ENCODE results near the gene PDE7B.

PDE7B gene

DNA sequence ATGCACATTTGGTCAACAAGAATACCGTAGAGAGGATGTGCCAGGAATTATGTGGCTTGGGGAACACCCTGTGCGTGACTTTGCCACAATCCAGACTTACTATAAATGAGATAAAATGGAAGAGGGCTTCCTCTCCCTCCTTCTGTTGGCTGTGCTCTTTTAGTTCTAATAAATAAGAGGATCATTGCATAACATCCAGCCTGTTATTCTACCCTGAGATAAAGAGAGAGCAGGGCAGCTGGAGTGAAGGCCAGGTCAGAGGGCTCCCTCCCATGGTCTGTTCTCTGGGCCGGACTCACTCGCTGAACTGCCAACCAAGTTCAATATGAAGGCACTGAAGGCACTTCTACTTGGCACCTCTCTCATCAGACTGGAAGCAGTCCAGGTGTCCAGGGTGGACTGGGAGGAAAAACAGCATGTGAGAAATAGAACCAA, 306.9 kb downstream of the PDE7B start:
- TF ChIP-seq, protein P1, sequence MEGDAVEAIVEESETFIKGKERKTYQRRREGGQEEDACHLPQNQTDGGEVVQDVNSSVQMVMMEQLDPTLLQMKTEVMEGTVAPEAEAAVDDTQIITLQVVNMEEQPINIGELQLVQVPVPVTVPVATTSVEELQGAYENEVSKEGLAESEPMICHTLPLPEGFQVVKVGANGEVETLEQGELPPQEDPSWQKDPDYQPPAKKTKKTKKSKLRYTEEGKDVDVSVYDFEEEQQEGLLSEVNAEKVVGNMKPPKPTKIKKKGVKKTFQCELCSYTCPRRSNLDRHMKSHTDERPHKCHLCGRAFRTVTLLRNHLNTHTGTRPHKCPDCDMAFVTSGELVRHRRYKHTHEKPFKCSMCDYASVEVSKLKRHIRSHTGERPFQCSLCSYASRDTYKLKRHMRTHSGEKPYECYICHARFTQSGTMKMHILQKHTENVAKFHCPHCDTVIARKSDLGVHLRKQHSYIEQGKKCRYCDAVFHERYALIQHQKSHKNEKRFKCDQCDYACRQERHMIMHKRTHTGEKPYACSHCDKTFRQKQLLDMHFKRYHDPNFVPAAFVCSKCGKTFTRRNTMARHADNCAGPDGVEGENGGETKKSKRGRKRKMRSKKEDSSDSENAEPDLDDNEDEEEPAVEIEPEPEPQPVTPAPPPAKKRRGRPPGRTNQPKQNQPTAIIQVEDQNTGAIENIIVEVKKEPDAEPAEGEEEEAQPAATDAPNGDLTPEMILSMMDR (IDR thresholded peaks at IDR 0.05; ENCODE audit: borderline replicate concordance, control extremely low read depth, extremely low read depth, insufficient read depth, missing control alignments): no peak
- in situ Hi-C loops (cut with MboI; ENCODE audit: low sequenced_read_pairs, unreplicated experiment): no loop called here

DNA sequence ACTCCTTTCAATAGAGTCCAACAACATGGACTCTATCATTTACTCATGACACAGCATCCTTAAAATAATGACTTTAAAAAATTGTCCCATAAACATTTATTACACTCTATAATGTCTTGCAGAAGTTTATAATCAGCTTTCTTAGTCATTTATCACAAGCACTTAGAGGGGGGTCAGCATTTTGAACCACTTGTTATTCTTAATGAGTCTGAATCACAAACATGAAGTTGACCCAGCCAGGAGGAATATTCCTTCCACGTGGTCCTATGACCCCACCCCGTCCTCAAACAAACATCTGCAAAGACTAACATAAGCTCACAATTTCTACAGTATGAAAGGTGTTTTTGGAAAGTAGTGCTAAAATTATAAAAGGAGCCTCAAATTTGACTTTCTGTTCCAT, 307.5 kb downstream of the PDE7B start:
- TF ChIP-seq, protein P1 (IDR thresholded peaks at IDR 0.05; ENCODE audit: borderline replicate concordance, control extremely low read depth, extremely low read depth, insufficient read depth, missing control alignments): no peak
- in situ Hi-C loops (cut with MboI; ENCODE audit: low sequenced_read_pairs, unreplicated experiment): no loop called here
- no peak for DNase-seq (ENCODE audit: low spot score)

More for the DNA sequence above, 306.9 kb downstream of the PDE7B start:
- DNase-seq (ENCODE audit: low spot score): no peak

DNA sequence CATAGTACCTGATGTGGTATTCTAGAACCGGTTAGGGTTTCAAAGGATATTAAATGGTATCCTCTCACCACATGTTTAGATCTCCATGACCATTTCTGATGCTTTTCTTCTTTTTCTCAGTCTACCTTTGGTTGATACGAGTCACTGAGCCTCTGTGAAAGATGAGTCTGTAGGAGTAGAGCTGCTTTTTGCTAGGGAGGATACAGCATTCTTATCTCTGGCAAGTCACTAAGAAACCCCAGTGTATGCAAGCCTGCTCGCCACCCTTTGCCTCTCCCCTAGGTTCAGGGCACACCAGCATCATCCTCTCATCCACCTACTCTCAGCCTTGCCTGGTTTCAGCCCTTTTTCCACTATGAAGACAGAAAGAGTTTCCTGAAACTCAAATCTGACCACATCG, 308.7 kb downstream of the PDE7B start:
- TF ChIP-seq, protein P1 (IDR thresholded peaks at IDR 0.05; ENCODE audit: borderline replicate concordance, control extremely low read depth, extremely low read depth, insufficient read depth, missing control alignments): no peak
- no peak for DNase-seq (ENCODE audit: low spot score)
- in situ Hi-C loops (cut with MboI; ENCODE audit: low sequenced_read_pairs, unreplicated experiment): no loop called here

DNA sequence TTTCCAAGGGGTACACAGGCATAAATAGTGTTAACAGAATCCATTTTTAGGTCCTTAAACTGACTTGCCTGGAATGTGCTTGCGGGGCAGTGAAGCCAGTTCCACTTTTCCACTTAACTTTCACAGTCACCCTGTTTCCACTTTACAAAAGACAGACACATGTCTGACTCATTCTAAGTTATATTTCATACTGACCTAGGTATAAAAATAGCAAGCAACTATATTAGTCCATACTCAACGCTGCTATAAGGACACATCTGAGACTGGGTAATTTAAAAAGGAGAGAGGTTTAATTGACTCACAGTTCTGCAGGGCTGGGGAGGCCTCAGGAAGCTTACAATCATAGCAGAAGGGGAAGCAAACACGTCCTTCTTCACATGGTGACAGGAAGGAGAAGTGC, 310.4 kb downstream of the PDE7B start:
- DNase-seq (ENCODE audit: low spot score): no peak
- in situ Hi-C loops (cut with MboI; ENCODE audit: low sequenced_read_pairs, unreplicated experiment): no loop called here
- TF ChIP-seq, protein P1 (IDR thresholded peaks at IDR 0.05; ENCODE audit: borderline replicate concordance, control extremely low read depth, extremely low read depth, insufficient read depth, missing control alignments): no peak

DNA sequence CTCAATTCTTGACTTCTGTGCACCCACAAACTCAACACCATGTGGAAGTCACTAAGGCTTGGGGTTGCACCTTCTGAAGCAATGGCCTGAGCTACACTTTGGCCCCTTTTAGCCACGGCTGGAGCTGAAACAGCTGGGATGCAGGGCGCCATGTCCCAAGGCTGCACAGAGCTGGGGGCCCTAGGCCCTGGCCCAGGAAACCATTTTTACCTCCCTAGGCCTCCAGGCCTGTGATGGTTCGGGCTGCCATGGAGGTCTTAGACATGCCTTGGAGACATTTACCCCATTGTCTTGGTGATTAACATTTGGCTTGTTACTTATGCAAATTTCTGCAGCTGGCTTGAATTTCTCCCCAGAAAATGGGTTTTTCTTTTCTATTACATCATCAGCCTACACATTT, 311.8 kb downstream of the PDE7B start:
- TF ChIP-seq, protein P1 (IDR thresholded peaks at IDR 0.05; ENCODE audit: borderline replicate concordance, control extremely low read depth, extremely low read depth, insufficient read depth, missing control alignments): no peak
- DNase-seq (ENCODE audit: low spot score): no peak
- in situ Hi-C loops (cut with MboI; ENCODE audit: low sequenced_read_pairs, unreplicated experiment): no loop called here

DNA sequence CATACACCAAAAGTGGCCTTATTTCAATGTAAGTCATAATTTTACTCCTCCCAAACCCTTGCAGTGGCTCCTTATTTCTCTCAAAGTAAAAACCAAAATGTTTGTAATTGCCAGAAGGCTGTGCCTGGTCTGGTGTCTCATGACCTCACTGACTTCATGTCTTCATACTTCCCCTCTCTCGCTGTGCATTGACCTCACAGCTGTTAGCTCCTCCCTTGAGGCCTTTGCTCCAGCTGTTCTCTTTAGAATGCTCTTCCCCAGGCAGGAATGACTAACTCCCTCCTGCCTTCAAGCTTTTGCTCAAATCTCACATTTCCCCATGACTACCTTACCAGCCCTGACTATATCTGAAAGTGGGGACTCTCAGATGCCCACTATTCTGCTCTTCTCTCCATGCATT, 315.3 kb downstream of the PDE7B start:
- TF ChIP-seq, protein P1 (IDR thresholded peaks at IDR 0.05; ENCODE audit: borderline replicate concordance, control extremely low read depth, extremely low read depth, insufficient read depth, missing control alignments): no peak
- in situ Hi-C loops (cut with MboI; ENCODE audit: low sequenced_read_pairs, unreplicated experiment): no loop called here
- no peak for DNase-seq (ENCODE audit: low spot score)

Data from GM13976 (cell line).